Glutamatergic neuron (in vitro differentiated cells): ENCODE data around the gene NAGA. TPM values are rescaled to one million over a fixed set of nuclear protein-coding genes. Genes with fewer than 3 reads are reported as not detected.
"Not testable (repeated sequence)": the region's sequence is repeated elsewhere in the genome, so short reads cannot be mapped to it uniquely, and the experiment has no call there.

Experiments used
- DNase-seq: peaks from one replicate; pipeline ENCODE4 v3.0.0; 2022
- H3K27ac Mint-ChIP-seq: one replicate; pipeline ENCODE4 v1.8.0; 2020; ENCODE audit warnings: mild to moderate bottlenecking, mixed read lengths, inconsistent platforms; ENCODE audit not compliant: unreplicated experiment
- H3K27me3 Mint-ChIP-seq: one replicate; pipeline ENCODE4 v1.8.0; 2020; ENCODE audit warnings: mild to moderate bottlenecking, moderate library complexity, mixed read lengths, inconsistent platforms; ENCODE audit not compliant: unreplicated experiment
- H3K36me3 Mint-ChIP-seq: one replicate; pipeline ENCODE4 v1.8.0; 2020; ENCODE audit warnings: mild to moderate bottlenecking, mixed read lengths, inconsistent platforms; ENCODE audit not compliant: unreplicated experiment
- H3K4me1 Mint-ChIP-seq: one replicate; pipeline ENCODE4 v1.8.0; 2020; ENCODE audit warnings: mild to moderate bottlenecking, low read depth, mixed read lengths, inconsistent platforms; ENCODE audit not compliant: unreplicated experiment
- H3K4me3 Mint-ChIP-seq: one replicate; pipeline ENCODE4 v1.8.0; 2020; ENCODE audit warnings: mild to moderate bottlenecking, mixed read lengths, inconsistent platforms; ENCODE audit not compliant: unreplicated experiment
- H3K9me3 Mint-ChIP-seq: one replicate; pipeline ENCODE4 v1.8.0; 2020; ENCODE audit warnings: mild to moderate bottlenecking, moderate library complexity, mixed read lengths, inconsistent platforms; ENCODE audit not compliant: unreplicated experiment
- total RNA-seq: library from RNA; stranded (reverse); fragmentation: NEBNext Ultra II Directional; extraction: Animal tissue kit (Norgen Biotek cat#: 25700); gene quantifications from one replicate; pipeline ENCODE4 v1.2.1, GENCODE V29; 2021; ENCODE audit not compliant: unreplicated experiment
- TF ChIP-seq, protein P1 (sequence below): fragments of 200-600 bp; sonication (generic); IDR thresholded peaks from one replicate; pipeline ENCODE4 v1.5.0; 2021; ENCODE audit not compliant: partially characterized antibody, unreplicated experiment

Gene NAGA
- total RNA-seq, 1 donor from 2014 or later: 13.0 TPM

DNA sequence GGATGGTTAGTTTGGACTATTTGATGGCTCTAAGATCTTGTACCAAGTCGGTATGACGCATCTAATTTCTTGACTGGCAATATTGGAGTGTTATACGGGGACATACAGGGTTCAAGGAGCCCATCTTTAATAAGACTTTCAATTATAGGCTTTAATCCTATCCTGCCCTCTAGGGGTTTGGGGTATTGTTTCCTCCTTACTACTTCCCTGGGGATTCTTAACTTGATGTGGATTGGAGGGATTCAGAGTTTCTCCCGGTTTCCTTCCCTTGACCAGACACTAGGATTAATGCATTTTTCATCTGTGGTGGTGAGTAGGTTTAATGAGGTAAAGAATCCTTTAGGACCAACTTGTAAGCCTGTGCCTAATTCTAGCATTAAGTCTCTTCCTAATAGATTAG lies 41.2 kb upstream of the NAGA start:
- Mint-ChIP-seq H3K36me3 (peaks cover 26% of the 10 kb centered on the region), H3K4me1 (no peaks in the 10 kb centered on the region), H3K4me3 (no peak overlapping the region), H3K27me3 (peaks cover 2% of the 10 kb centered on the region), H3K9me3 (peaks cover 16% of the 10 kb centered on the region), H3K27ac (no peak overlapping the region)
- TF ChIP-seq, protein P1, sequence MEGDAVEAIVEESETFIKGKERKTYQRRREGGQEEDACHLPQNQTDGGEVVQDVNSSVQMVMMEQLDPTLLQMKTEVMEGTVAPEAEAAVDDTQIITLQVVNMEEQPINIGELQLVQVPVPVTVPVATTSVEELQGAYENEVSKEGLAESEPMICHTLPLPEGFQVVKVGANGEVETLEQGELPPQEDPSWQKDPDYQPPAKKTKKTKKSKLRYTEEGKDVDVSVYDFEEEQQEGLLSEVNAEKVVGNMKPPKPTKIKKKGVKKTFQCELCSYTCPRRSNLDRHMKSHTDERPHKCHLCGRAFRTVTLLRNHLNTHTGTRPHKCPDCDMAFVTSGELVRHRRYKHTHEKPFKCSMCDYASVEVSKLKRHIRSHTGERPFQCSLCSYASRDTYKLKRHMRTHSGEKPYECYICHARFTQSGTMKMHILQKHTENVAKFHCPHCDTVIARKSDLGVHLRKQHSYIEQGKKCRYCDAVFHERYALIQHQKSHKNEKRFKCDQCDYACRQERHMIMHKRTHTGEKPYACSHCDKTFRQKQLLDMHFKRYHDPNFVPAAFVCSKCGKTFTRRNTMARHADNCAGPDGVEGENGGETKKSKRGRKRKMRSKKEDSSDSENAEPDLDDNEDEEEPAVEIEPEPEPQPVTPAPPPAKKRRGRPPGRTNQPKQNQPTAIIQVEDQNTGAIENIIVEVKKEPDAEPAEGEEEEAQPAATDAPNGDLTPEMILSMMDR: no peak
- no peak for DNase-seq

DNA sequence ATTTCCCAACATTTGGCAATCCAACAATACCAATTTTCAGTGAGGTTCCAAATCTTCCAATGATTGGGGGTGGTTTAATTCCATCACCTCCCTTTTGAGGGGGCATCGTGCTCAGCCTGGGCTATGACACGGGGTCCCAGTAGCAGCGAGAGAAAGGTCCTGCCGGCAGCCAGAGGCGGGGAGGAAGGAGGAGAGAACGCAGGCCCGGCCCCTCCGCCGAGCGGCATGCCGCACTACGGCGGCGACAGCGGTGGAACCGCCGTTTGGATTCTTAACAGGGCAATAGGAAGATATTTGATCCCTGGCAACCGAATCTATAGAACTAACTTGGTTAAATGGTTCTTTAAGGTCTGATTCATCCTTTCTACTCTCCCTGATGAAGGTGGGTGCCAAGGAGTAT lies 38.2 kb upstream of the NAGA start:
- DNase-seq: no peak
- Mint-ChIP-seq H3K36me3 (peaks cover 23% of the 10 kb centered on the region), H3K4me1 (no peaks in the 10 kb centered on the region), H3K4me3 (no peak overlapping the region), H3K27ac (no peak overlapping the region), H3K9me3 (peaks cover 11% of the 10 kb centered on the region), H3K27me3 (no peaks in the 10 kb centered on the region)
- TF ChIP-seq, protein P1: no peak

GRCh38 chr22:42104332-42104860 lies 33.8 kb upstream of the NAGA start:
- Mint-ChIP-seq H3K36me3 (peaks cover 27% of the 10 kb centered on the region), H3K9me3 (peaks cover 12% of the 10 kb centered on the region)
- not testable (repeated sequence) for H3K27ac Mint-ChIP-seq, H3K4me1 Mint-ChIP-seq, H3K4me3 Mint-ChIP-seq, DNase-seq, H3K27me3 Mint-ChIP-seq

DNA sequence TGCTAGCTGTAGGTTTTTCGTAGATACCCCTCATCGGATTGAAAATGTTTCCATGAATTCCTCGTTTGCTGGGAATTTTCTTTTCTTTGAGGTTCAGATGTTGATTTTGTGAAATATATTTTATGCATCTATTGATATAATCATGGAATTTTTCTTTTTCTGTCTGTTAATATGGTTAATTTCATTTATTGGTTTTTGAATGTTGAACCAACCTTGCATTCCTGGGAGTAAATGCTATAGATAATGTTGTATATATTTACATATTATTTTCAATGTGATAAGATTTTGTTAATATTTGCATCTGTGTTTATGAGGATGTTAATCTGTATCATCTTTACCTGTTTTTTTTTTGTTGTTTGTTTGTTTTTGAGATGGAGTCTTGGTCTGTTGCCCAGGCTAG lies 30.6 kb upstream of the NAGA start:
- DNase-seq: no peak
- Mint-ChIP-seq H3K36me3 (peaks cover 36% of the 10 kb centered on the region), H3K4me1 (no peaks in the 10 kb centered on the region), H3K27me3 (no peaks in the 10 kb centered on the region), H3K27ac (no peak overlapping the region), H3K9me3 (peaks cover 11% of the 10 kb centered on the region), H3K4me3 (no peak overlapping the region)
- TF ChIP-seq, protein P1: no peak

GRCh38 chr22:42091455-42091782 lies 20.8 kb upstream of the NAGA start:
- Mint-ChIP-seq H3K9me3 (peaks cover 8% of the 10 kb centered on the region), H3K4me3 (peak overlapping the region; percentile 97), H3K27ac (no peak overlapping the region), H3K36me3 (peaks cover 11% of the 10 kb centered on the region), H3K27me3 (peaks cover 4% of the 10 kb centered on the region), H3K4me1 (peaks cover 2% of the 10 kb centered on the region)
- TF ChIP-seq, protein P1: no peak
- DNase-seq: no peak
